Thyroid gland (tissue), 4 donors: ENCODE data around the gene TBC1D22A. TPM values are rescaled to one million over a fixed set of nuclear protein-coding genes. Genes with fewer than 3 reads are reported as not detected.

ENCODE experiments used
- DNase-seq, 2 donors: peaks; one replicate each; pipeline ENCODE4 v3.0.0-alpha.2; 2019
- H3K27ac ChIP-seq, 3 donors: fragments of 200-600 bp; sonication (generic); 1 replicate in 2 of 3; 2 replicates in 1 of 3; pipeline ENCODE4 v1.5.1; 2016 to 2019; ENCODE audit warnings: mild to moderate bottlenecking in 1 of 3, moderate library complexity in 1 of 3
- H3K27me3 ChIP-seq: fragments of 200-600 bp; sonication (generic); one replicate; pipeline ENCODE4 v1.5.1; 2019
- H3K36me3 ChIP-seq, 2 donors: fragments of 200-600 bp; sonication (generic); one replicate each; pipeline ENCODE4 v1.5.1; 2016 to 2019
- H3K4me1 ChIP-seq, 2 donors: fragments of 200-600 bp; sonication (generic); one replicate each; pipeline ENCODE4 v1.5.1; 2017 to 2019
- H3K4me3 ChIP-seq, 3 donors: fragments of 200-600 bp; sonication (generic); replicated peaks in 1 of 3; 1 replicate in 2 of 3; 2 replicates in 1 of 3; pipeline ENCODE4 v1.5.1; 2016; ENCODE audit warnings: mild to moderate bottlenecking in 1 of 3
- H3K9me3 ChIP-seq: fragments of 200-600 bp; sonication (generic); one replicate; pipeline ENCODE4 v1.5.1; 2017
- POLR2A ChIP-seq, 2 donors: fragments of 450-650 bp; IDR thresholded peaks; one replicate each; pipeline ENCODE4 v1.6.1; 2017; ENCODE audit warnings: antibody characterized with exemption in 2 of 2, mild to moderate bottlenecking in 2 of 2, moderate library complexity in 1 of 2
- WGBS, 2 donors: methylation state at CpG; one replicate each; pipeline ENCODE4 v1.1.5; 2017; 5-methylcytosine and 5-hydroxymethylcytosine counted together
- intact Hi-C: fragments of 100-400 bp; cut with DNase I; formaldehyde crosslinking; loops from one replicate; pipeline ENCODE4 v1.15.1; 2023
- total RNA-seq, 4 donors: library from RNA; depleted of rRNA; stranded (reverse); fragments of >200 nt; gene quantifications; one replicate each; pipeline ENCODE4 v1.2.3, GENCODE V29; 2016
- TF ChIP-seq, protein P1 (sequence below), 6 experiments: fragments of 200-600 bp in 3 of 6; fragments of 450-650 bp in 3 of 6; sonication (generic) in 3 of 6; IDR thresholded peaks; one replicate each; pipeline ENCODE4 v1.5.1; 2016 to 2019; ENCODE audit warnings: antibody characterized with exemption in 6 of 6, mild to moderate bottlenecking in 2 of 6, inconsistent platforms in 1 of 6, moderate library complexity in 1 of 6

The TBC1D22A gene
- total RNA-seq, 4 donors from 2014 or later: 26.7 to 34.6 (median 33.2) TPM

DNA sequence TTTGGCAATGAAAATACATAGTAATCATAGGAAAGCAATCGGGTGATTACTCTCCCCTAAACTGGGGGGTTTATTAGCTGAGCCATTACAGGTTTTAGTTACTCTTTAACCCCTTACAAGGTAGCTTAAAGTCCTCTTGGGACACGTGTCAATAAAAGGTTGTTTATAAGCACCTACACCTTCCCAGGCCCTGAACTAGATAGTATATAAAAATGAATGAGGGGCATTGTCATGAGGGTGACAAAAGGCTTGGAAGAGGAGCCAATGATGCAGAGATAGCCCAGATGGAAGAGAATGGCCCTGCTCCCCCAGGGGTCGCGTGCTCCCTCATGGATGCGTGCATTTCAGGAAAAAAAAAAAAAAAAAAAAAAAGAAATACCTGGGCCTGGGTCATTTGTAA, 276.9 kb downstream of the TBC1D22A start:
- Histone ChIP-seq H3K9me3 (no peaks in the 10 kb centered on the region), H3K4me1 (peaks cover 14 to 28% of the 10 kb centered on the region in 2 donors), H3K27me3 (no peaks in the 10 kb centered on the region), H3K27ac (no peak overlapping the region), H3K4me3 (no peak overlapping the region), H3K36me3 (no peaks in the 10 kb centered on the region)
- 94% methylated on average over 5 of the region's 5 CpGs for WGBS, 2 donors
- no peak for TF ChIP-seq POLR2A (IDR thresholded peaks at IDR 0.05)
- TF ChIP-seq, protein P1, sequence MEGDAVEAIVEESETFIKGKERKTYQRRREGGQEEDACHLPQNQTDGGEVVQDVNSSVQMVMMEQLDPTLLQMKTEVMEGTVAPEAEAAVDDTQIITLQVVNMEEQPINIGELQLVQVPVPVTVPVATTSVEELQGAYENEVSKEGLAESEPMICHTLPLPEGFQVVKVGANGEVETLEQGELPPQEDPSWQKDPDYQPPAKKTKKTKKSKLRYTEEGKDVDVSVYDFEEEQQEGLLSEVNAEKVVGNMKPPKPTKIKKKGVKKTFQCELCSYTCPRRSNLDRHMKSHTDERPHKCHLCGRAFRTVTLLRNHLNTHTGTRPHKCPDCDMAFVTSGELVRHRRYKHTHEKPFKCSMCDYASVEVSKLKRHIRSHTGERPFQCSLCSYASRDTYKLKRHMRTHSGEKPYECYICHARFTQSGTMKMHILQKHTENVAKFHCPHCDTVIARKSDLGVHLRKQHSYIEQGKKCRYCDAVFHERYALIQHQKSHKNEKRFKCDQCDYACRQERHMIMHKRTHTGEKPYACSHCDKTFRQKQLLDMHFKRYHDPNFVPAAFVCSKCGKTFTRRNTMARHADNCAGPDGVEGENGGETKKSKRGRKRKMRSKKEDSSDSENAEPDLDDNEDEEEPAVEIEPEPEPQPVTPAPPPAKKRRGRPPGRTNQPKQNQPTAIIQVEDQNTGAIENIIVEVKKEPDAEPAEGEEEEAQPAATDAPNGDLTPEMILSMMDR (IDR thresholded peaks at IDR 0.05): no peak
- intact Hi-C loops: no loop called here
- no peak for DNase-seq

DNA sequence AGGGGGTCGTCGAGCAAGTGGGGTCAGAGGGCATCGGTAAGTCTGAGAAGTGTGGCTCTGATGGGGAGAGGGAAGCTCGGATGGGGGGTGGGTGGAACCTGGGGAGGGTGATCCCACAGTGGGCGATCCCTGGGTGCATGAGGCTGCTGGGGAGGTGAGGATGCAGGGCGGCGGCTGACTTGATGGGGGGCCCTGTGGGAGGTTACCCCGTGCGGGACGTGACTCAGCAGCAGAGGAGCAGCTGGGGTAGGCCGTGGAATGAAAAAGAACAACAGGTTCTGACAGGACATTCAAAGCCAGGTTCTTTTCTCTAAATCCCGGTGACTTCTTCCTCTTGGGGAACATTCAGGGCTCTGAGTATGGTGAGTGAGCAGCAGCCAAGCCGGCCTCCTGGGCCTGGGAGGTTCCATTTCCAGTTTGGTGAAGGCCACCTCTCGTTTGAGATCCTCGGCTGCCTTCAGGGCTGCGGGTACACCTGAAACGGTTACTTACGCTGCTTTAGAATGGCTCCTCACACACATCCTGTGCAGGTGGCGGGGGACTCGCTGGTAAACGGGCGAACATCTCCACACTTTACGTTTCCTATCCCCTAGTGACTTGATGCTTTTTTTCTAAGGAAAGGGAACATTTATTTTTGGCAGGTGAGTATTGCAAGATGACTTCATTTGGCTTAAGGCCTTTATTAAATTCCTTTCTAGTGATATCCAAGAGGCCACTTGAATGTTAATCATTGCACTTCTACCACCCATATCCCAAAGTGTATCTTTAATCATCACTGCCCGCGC, 278.2 kb downstream of the TBC1D22A start:
- intact Hi-C loops: no loop called here
- Histone ChIP-seq H3K27ac (no peak overlapping the region), H3K4me1 (peaks cover 14 to 20% of the 10 kb centered on the region in 2 donors), H3K9me3 (no peaks in the 10 kb centered on the region), H3K27me3 (no peaks in the 10 kb centered on the region), H3K4me3 (no peak overlapping the region), H3K36me3 (no peaks in the 10 kb centered on the region)
- no peak for TF ChIP-seq POLR2A (IDR thresholded peaks at IDR 0.05)
- WGBS, 2 donors: 91 to 95% methylated on average over 25 of the region's 25 CpGs
- DNase-seq: no peak

DNA sequence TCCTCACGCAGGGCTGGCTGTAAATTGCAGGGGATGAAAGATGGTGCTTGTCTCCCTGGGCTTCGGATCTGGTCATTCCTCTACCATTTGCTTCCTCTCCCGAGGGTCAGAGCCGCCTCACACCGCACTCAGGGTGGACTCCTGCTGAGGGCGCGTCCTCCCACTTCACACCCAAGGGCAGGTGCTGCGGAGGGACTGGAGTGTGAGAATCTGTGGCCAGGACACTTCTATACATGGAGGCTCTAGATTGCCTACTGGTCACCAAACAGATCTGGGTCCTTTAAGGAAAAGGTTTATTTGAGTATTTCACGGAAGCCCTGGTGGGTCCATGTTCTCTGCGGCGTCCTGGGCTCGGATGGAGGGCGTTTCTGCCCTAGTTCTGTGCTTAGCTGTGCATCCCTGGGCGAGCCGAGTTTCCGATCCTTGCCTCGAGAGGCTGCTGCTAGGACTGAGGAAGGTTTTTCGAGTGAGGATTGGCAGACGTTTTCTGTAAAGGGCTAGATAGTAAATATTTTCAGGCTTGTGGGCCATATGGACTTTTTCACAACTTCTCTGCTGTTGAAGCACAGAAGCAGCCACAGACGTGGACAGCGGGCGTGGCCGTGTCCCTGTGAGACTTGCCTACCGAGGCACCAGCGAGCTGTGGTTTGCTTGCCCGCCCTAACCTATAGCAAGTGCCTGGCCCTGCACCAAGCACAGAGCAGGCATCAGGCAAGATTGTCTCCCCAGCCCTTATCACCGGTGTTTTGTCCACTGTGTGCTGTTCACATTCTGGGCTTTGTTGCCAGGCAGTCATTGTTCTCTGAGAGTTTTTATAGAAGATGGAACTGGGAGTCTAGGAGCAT, 279.0 kb downstream of the TBC1D22A start:
- Histone ChIP-seq H3K36me3 (no peaks in the 10 kb centered on the region), H3K4me3 (no peak overlapping the region), H3K27me3 (no peaks in the 10 kb centered on the region), H3K27ac (no peak overlapping the region), H3K4me1 (peaks cover 8 to 12% of the 10 kb centered on the region in 2 donors), H3K9me3 (no peaks in the 10 kb centered on the region)
- no peak for DNase-seq
- 90 to 94% methylated on average over 22 to 25 of the region's 27 CpGs for WGBS, 2 donors
- TF ChIP-seq, protein P1 (IDR thresholded peaks at IDR 0.05): no peak
- TF ChIP-seq POLR2A (IDR thresholded peaks at IDR 0.05): no peak
- intact Hi-C loops: no loop called here

DNA sequence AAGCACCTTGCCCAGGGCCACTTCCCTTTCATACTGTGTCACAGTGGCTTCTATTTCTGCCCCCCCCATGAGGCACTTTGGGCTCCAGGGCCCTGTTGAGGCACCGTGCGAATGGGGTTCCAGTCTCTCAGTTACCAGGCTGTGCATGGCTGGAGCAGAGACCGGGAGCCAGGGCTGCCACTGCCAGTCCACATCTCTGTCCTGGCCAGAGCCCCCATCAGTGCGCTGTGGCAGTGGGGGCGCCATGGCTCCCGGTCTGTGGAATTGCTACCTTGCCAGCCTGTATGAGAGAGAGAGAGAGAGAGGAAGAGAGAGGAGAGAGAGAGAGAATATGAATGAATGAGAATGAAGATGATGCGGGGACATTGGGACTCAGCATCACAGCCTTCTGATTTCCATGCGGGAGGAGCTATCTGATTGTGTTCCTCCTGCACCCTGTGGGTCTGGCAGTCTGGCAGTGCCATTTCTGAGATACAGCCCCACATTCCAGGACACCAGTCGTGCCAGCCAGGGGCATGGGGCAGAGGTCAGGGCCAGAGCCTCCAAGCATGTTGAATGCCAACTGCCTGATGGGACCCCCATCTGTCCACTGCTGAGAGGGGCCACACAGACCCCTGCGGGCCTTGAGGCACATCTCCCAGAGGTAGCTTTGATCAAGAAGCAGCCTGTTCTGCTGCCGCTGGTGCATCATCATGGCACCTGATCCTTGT, 279.8 kb downstream of the TBC1D22A start:
- 96 to 98% methylated on average over 9 to 11 of the region's 11 CpGs for WGBS, 2 donors
- Histone ChIP-seq H3K9me3 (no peaks in the 10 kb centered on the region), H3K4me3 (no peak overlapping the region), H3K27ac (no peak overlapping the region), H3K36me3 (no peaks in the 10 kb centered on the region), H3K27me3 (no peaks in the 10 kb centered on the region), H3K4me1 (peaks cover 8 to 12% of the 10 kb centered on the region in 2 donors)
- intact Hi-C loops: no loop called here
- TF ChIP-seq, protein P1 (IDR thresholded peaks at IDR 0.05): no peak
- no peak for TF ChIP-seq POLR2A (IDR thresholded peaks at IDR 0.05)
- DNase-seq: no peak

DNA sequence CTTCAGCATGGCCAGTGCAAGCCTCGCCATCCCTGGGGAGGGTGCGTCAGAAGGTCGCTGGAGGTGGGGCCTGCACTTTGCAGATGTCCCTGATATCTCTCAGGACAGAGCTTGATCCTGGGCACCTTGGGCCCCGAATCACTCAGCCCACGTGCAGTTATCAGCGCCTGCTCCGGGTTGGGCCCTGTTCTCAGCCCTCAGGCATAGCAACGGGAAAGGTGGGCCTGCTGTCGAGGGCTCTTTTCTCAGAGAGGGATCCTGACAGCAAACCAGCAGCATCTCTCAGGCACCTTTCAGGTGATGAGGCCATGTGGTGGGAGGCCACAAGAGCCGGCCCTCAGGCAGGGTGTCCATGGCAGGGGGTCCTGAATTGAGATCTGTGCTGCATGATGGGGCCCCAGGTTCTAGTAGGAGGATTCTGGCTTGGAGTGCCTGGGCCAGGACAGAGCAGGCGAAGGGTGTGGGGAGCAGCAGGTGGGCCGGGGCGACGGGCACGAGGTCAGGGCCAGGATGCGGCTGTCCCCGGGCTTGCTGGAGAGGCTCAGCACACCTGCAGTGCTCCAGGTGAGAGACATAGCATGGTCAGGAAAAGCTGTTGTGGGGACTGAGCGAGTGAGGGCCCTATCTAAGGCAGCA, 280.5 kb downstream of the TBC1D22A start:
- DNase-seq: no peak
- no peak overlapping the region for H3K27ac ChIP-seq
- 92 to 93% methylated on average over 12 to 18 of the region's 18 CpGs for WGBS, 2 donors
- no peaks in the 10 kb centered on the region for H3K27me3 ChIP-seq
- intact Hi-C loops: no loop called here
- no peaks in the 10 kb centered on the region for H3K9me3 ChIP-seq
- peaks cover 8 to 12% of the 10 kb centered on the region in 2 donors for H3K4me1 ChIP-seq
- no peak overlapping the region for H3K4me3 ChIP-seq
- no peaks in the 10 kb centered on the region for H3K36me3 ChIP-seq
- TF ChIP-seq POLR2A (IDR thresholded peaks at IDR 0.05): no peak
- TF ChIP-seq, protein P1 (IDR thresholded peaks at IDR 0.05): no peak
